GM18907 (cell line): ENCODE measurements around the gene ZNF593OS.

Source experiments
- ATAC-seq: cut with Tn5 transposase; IDR thresholded peaks from one replicate; pipeline ENCODE4 v1.9.1; 2021; ENCODE audit warnings: mild to moderate bottlenecking, moderate library complexity; ENCODE audit not compliant: unreplicated experiment

The ZNF593OS gene

DNA sequence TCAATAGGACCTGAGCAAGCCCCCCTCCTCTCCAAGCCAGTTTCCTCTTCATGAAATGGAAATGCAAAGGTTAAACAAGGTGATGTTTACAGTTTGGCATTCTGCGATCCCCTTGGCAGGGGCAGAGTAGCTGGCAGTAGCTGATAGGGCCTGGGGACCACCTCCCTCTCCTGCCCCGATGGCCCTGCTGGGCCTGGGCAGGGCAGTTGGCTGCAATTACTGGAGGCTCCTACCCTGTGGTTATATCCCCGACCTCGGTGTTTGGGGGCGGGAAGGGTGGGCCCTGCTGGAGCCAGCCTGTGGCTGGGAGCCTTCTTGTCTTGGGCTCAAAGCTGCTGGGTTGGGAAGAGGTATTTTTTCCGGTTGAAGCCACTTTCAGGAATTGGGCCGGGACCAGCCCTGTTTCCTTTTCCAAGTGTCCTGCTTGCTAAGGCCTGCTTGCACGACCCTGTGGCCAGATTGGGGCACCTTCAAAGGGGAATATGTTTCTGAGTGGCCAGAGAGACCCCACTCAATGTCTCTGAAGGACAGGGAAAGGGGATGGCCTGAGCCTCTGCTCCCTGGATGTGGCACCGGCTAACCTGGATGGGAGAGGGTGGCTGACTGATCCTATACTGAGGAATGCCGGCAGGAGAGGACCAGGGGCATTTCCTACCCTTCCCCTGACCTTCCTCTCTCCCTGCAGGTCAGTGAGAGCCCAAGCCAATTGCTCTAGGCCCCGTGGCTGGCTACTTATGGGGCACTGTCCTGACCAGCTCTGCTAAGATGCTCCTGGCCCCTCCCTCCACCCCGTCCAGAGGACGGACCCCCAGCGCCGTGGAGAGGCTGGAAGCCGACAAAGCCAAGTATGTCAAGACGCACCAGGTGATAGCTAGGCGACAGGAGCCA lies 10.9 kb downstream of the ZNF593OS start:
- no peak for ATAC-seq

DNA sequence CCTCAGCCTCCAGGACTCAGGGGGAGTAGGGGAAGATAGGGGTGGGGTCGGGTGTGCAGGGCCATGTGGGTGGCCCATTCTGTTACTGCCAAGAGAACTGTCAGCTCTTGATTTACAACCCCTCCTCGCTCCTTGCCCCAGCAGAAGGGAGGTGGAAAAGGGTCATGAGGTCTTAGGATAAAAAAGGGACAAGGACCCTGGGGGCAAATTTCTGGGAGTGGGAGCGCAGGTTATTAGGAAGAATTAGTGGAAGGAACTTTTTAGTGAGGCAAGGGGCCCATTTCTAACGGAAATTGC lies 11.9 kb downstream of the ZNF593OS start:
- no peak for ATAC-seq

DNA sequence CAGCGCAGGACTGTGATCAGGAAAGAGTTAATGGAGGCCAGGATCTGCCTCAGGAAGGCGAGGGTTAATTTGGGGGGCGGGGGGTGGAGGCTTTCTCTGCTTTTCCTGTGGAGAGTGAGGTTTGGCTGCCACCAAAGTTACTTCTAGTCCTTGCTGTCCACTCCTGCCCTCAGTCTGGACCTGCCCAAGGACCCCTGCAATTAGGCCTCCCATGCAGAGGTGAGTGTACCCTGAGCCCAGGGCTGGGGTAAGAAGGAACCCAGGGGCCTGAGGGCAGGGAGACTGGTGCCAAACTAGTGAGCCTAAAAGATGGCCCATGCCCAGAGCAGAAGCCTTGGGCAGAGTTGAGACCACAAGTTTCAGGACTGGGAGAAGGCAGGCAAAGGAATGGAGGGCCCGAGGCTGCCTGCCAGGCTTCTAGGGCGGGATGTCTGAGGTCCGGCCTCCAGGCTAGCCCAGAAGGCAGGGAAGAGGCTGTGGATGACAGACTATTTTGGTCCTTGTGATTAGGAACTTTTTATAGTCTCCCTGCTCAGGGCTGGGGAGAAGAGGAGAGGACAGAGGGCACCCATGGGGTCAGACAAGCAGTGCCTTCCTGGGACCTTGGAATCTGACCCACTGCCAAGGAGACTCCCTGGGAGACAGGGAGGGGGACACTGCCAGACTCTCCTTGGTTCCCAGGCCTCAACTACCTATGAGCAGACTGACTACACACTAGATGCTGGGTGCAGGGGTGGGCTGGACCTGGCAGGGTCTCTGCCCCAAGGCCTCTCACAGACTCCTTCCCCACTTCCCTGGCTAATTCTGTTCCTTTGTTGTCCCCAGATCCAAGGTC lies 12.5 kb downstream of the ZNF593OS start, which contains the start of gene FAM110D:
Gene FAM110D, plus strand, starts transcription at position 172 of the 835 bp plus-strand sequence. CDS start 2,213 bp downstream, outside the sequence.
- ATAC-seq = no peak

DNA sequence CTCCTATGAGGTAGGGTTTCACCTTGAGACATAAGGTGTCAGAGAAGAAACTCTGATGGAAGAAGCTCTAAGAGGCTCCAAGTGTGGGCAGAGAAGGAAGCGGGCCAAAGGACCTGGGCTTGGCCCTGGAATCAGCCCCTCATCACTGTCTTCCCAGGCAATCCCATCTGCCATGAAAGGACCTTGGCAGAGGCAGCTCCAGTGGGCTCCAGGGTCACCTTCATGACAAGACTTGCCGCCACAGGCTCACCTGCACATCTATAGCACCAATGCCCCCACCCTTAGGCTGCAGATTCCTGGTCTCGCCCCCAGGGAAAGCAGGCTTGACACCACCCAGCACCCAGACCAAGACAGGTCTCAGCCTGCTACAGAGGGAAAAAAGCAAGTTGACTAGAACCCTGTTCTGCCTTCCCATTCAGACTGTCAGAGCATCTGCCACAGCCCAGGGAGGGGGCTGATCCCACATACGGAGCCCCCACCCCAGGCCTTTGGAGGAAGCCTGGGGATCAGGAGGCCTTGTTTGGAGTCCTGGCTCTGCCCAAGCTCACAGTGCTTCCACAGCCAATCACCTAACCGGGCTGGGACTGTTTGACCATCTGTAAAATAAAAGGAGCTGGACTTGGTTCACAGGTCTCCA lies 13.2 kb downstream of the ZNF593OS start:
- ATAC-seq = no peak

DNA sequence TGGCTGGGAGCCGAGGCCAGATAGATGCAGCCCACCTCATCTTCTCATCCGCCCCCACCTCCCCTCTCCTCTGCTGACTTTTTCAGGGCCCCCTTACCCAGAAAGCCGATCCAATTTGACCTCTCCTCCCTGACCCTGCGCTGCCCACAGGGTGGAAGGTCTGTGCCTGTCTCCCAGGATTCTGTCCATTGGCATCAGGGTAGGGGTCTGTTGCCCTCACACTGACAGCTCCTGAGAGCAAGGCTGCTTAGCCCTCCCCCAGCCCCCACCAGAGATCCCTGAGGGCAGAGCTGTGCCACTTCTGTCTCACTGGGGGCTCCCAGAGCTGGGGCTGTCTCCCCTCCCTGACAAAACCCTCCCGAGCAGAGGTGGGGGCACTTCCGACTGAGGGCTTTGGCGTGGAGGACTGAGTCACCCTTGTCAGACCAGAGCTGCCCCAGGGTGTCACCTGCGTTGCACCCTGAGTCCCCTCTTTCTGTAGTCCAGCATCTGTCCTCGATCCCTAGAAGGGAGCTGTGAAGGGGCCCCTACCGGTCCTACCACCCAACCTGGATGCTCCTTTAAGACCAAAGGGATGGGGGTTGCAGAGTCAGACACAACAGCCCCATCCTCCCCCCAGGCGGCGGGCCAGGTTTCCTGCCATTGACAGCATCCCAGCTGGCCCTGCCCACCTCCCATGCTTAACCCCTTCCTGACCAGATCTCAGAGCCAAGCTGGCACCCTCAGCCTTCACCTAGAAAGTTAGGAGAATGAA lies 15.2 kb downstream of the ZNF593OS start:
- ATAC-seq = no peak

DNA sequence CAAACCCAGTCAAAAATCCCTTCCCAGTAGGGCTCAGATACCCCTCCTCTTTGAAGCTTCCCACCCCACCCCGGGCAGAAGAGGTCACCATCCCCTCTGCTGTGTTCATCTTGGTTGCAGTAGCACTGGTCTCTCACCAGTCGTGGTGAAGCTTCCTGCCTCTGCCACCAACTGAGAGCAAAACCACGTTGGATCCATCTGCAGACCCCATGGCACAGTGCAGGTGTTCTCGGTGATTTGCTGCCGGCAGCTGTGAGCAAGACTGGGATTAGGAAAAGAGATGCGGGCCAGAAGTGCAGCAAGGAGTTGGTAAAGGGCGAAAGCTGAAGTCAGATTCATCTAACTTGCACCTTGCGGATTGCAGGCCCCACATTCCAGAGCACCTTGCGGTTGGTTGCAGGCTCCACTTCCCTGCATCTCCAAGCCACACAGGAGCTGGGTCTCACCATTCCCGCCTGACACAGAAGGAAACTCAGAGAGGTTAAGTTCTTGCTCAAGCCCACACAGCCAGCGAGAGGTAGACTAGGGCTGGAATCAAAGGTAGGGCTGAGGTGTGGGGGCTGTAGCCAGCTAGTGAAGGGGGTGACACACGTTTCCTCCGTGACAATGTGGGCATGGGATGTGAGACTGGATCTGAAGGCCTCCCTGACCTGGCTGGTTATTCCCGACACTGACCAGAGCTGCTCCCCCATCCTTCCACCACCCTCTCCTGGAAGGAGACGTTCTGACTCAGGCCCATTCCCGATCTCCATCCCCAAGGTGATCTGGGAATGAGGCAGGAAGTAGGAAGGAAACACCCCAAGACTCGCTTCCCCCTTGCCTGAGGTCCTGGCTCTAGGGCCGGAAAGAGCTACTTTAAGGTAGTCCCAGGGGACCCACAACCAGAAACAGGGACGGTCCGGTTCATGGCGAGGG lies 16.0 kb downstream of the ZNF593OS start:
- no peak for ATAC-seq

DNA sequence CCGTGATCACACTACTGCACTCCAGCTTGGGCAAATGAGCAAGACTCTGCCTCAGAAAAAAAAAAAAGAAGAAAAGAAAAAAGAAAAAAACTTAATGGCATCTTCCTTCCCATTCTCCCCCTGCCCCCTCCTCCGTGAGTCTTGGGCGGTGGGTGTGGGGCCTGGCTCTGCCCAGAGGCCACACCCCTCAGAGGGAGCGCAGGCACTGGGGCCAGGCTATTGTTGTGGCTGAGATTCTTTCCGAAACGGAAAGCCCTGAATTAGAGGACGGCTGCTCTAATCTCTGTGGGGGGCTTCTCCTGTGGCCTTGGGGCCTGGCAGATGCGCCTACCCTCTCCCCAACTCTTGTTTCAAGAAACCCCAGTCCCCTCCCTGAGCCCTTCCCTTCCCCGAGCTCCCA lies 16.9 kb downstream of the ZNF593OS start:
- no peak for ATAC-seq

DNA sequence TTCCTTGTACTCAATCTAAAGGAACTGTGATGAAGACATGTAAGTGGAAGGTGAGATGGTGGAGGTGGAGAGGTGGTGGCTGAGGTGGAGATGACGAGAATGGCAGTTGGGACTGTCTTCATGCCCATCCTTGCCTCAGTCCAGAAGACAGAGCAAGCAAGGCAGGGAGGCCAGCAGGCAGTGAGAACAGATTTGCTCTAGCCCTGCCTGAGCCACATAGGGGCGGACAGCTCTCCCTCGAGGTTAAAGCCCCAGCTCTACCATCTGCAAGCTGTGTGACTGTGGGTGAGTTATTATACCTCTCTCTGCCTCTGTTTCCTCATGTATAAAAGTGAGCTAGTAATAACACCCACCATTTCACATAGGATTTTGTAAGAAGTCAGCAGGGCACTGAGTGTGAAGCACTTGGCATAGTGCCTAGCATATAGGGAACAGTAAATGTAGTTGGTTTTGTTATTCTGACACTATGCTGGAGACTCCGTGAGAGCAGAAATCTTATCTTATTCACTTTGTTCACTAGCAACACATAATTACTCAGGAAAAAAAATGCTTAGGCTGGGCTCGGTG lies 17.6 kb downstream of the ZNF593OS start:
- ATAC-seq = no peak

DNA sequence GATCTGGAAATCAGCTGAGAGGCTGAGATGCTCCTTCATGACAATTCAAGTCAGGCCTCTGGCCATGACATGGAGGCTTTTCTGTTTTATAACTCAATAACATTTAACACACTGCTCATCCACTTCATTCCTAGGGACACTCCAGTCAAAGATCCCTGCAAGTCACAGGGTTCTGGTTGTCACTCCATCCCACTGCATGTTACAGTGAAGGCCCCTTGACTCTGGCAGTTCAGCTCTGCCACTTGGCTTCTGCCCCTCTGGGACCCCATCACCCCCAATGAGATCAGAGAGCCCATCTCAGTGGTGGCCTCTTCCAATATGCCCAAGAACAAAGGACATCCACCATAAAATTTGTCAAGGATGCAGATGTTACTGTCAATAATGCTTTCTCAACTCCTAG lies 22.7 kb downstream of the ZNF593OS start:
- no peak for ATAC-seq

DNA sequence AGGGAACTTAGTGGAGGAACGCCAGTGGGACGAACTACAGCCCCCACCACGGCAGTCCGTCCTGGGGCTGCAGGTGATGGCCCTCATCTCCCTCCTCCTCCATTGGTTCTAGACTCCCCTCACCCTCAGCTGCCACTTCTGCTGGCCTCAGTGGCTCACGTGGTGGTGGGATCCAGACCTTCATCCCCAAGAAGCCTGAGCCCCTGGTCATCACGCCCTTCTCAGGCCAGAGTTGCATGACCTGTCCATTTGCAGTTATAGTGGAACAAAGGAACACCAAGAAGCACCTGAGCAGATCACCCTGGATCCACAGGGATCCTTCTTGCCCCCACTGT lies 25.7 kb downstream of the ZNF593OS start:
- no peak for ATAC-seq

DNA sequence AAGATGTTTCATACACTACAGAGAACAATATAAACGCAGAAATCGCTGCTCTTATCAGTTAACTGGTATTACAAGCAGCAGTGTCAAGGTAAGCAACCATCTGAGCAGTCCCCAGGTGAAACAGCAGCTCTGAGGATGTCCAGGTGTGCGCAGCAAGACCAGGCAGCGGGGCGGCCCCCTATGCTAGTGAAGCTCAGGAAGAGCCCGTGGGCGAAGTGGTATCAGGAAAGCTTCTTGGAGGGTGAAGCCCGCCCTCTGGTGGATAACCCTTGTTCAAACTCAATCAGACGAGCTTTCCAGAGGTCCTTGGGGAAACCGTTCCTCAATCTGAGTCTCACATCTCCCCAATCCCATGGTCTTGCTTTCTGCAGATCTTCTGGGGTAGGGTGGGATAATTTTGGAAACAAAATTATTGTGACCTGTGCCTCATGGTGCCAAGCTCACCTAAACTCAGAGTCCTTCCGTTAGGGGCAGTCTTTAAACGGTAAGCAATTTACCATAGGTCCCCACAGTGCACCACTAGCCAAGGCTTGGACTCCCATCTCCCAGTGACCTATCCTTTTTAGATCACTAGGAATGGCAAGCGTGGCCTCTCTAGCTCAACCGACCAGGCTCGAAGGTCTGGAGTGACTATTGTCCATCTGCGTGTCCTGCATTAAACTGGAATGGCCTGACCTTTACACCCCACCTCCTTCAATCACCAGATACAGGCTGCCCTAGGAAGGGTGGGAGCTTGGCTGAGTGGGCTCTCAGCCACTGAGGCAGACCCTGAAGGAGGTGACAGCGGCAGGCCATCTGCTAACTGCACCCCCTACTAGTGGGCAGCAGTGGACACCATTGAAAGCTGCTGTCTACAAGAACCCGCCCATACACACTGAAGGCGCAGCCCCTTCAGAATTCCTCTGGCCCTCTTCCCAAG lies 26.3 kb downstream of the ZNF593OS start:
- no peak for ATAC-seq

DNA sequence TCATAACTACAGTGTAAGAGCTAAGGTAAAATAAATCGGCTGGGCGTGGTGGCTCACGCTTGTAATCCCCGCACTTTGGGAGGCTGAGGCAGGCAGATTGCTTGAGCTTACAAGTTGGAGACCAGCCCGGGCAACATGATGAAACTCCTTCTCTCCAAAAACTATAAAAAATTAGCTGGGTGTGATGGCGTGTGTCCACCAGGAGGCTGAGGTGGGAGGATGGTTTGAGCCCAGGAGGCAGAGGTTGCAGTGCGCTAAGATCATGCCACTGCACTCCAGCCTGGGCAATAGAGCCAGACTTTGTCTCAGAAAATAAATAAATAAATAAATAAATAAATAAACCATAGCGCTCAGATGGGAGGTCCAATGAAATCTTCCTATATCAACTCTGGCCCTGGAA lies 29.5 kb downstream of the ZNF593OS start:
- ATAC-seq = no peak

DNA sequence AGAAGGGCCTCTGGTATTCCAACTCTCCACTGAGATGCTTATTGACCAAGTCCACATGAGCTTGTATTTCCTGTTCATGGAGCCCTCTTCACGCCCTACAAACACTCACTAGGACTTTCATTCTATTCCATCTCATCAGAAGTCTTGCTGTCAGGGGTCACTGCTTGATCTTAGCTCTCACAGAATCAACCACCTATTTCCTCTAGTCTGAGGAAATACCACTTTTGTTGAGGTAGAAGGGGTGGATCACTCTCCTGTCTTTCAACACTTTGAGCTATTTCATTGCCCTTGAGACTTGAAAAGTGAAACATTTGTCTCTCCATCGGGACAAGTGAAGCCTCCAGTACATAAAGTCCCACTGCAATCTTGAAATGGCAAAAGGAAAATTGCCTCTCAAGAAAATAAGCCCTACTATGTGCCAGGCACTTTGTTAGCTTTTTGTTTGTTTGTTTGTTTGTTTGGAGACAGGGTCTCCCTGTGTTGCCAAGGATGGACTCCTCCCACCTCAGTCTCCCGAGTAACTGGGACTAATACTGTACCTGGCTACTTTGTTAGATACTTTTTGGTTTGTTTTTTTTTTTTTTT lies 32.6 kb downstream of the ZNF593OS start:
- ATAC-seq = no peak

DNA sequence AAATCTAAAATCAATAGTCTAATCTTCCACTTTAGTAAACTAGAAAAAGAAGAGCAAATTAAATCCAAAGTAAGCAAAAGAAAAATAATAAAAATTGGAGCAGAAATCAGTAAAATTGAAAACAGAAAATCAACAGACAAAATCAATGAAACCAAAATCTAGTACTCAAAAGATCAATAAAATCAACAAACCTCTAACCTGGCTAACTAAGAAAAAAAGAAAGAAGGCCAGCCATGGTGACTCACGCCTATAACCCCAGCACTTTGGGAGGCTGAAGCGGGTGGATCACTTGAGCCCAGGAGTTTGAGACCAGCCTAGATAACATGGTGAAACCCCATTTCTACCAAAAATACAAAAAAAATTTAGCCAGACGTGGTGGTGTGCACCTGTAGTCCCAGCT lies 37.2 kb downstream of the ZNF593OS start:
- no peak for ATAC-seq

DNA sequence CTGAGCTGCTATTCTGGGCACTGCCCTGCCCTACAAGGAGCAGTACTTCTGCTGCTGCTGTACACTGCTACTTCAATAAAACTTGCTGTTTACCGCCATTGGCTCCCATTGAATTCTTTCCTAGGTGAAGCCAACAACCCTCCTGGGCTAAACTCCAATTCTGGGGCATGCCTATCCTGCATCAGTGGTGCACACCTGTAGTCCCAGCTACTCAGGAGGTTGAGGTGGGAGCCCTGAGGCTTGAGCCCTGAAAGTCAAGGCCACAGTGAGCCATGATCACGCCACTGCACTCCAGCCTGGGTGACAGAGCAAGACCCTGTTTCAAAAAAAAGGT lies 38.8 kb downstream of the ZNF593OS start:
- no peak for ATAC-seq

DNA sequence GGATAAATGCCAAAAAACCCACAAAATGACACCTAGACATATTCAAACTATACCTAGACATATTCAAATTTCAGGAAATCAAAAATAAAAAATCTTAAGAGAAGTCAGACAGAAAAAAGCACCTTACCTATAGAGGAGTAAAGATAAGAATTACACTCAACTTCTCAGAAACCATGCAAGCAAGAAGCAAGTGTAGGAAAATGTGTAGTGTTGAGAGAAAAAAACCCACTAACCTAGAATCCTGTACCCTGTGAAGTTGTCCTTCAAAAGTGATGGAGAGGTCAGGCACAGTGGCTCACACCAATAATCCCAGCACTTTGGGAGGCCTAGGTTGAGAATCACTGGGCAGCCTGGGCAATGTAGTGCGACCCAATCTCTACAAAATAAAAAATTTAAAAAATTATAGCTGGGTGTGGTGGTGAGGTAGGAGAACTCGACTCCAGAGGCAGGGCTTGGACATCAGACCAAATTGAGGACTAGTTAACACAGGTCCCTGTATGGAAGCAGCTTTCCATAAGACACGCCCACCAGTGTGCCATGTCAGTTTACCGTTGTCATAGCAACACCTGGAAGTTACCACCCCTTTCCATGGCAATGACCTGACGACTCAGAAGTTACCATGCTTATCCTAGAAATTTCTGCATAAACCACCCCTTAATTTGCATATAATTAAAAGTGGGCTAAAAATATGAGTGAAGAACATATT lies 39.4 kb downstream of the ZNF593OS start:
- ATAC-seq = no peak

DNA sequence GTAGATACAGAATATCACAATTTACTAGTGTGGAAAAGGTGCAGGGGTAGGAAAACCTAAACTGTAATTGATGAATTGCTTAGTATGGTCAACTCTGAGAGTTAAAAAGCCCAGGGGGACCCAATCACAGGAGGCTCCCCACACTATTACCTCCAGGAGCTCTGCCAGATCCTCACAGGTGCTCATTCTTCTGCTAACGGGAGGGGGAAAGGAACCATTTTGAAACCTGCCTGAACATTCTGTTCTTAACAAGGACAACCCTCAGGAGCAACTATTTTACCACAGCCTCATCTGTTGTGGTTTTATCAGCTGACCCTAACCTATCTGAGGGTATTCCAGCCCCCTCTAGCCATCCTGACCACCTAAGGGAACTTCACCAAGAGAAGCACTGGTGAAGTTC lies 40.9 kb downstream of the ZNF593OS start:
- ATAC-seq = no peak

DNA sequence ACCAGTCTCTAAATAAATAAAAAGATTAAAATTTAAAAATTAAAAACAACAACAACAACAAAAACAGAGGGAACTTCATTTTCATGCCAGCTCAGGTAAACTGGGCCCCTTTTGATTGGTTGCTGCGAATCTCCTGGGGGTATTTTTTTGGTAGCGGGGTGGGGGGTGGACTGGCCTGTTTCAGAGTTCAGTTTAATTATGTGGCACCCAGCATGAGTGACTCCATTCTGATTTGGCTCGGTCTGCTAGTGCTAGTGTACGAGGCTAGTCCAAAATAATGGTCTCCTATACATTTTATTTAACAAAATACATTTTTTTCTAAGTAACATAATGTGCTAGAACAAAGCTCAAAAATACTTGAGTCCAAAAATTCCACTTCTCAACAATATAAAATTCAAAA lies 41.9 kb downstream of the ZNF593OS start:
- no peak for ATAC-seq
